HepG2 (cell line): ENCODE results near the gene MYO3B. TPM values are rescaled to one million over a fixed set of nuclear protein-coding genes. Genes with fewer than 3 reads are reported as not detected.
A peak's percentile ranks its signal among the peaks of the same experiment; 100 is the strongest.

Experiments
- ATAC-seq: fragments of 200-7000 bp; cut with Tn5 transposase; 3 replicates; pipeline ENCODE4 v1.9.1; 2020; ENCODE audit warnings: mild to moderate bottlenecking, moderate library complexity
- BruUV-seq: library from RNA; stranded (reverse); fragments of 400-500 nt; replicated peaks from 2 replicates; lab custom pipeline; 2021; lab: Mats Ljungman, UMichigan
- CTCF ChIA-PET: fragments of 300-600 bp; formaldehyde crosslinking; extraction: SDS; loops from one replicate; lab custom pipeline; 2021; ENCODE audit warnings: low total read pairs, inconsistent platforms, low intra/inter-chr PET ratio; lab: Yijun Ruan, JAX
- POLR2A ChIA-PET: fragments of 350-600 bp; sonication (Branson Sonifier 250); formaldehyde crosslinking; loops from one replicate; lab custom pipeline; 2020; ENCODE audit warnings: antibody characterized with exemption, inconsistent platforms; lab: Yijun Ruan, JAX
- DNase-seq: peaks from one replicate; pipeline ENCODE4 v3.0.0-alpha.2; 2015; ENCODE audit warnings: low spot score
- FAIRE-seq: peaks from 3 replicates; lab custom pipeline; 2011; peaks lifted over from hg19 to GRCh38; lab: Jason Lieb, UNC
- H2AFZ ChIP-seq: one replicate; pipeline ENCODE4 v1.6.1; 2011; ENCODE audit warnings: low read length, inconsistent platforms
- H3K27ac ChIP-seq: fragments of 300-600 bp; 3 replicates; pipeline ENCODE4 v1.8.0; 2011; ENCODE audit warnings: mixed run types, mild to moderate bottlenecking, mixed read lengths, low read length, inconsistent platforms; ENCODE audit not compliant: insufficient read depth; ENCODE audit errors: extremely low read length
- H3K27me3 ChIP-seq, 2 experiments: fragments of 200-600 bp in 1 of 2; 2 replicates in 1 of 2; 3 replicates in 1 of 2; pipeline versions ENCODE4 v1.6.0 to v1.8.0; 2011; ENCODE audit warnings: low read length in 2 of 2, mild to moderate bottlenecking in 2 of 2, moderate library complexity in 2 of 2, inconsistent platforms in 1 of 2; ENCODE audit not compliant: insufficient read depth in 2 of 2, control insufficient read depth in 1 of 2
- H3K36me3 ChIP-seq, 2 experiments: fragments of 200-600 bp in 1 of 2; replicated peaks in 1 of 2; 2 replicates in 1 of 2; 3 replicates in 1 of 2; pipeline versions ENCODE4 v1.5.1 to v1.8.0; 2011; ENCODE audit warnings: low read length in 2 of 2, inconsistent platforms in 1 of 2; ENCODE audit not compliant: insufficient read depth in 2 of 2, control insufficient read depth in 1 of 2
- H3K4me1 ChIP-seq: 2 replicates; pipeline ENCODE4 v1.5.1; 2012; ENCODE audit warnings: low read length, inconsistent platforms; ENCODE audit not compliant: insufficient read depth
- H3K4me2 ChIP-seq: 2 replicates; pipeline ENCODE4 v1.6.0; 2011; ENCODE audit warnings: low read depth, low read length, inconsistent platforms
- H3K4me3 ChIP-seq, 3 experiments: fragments of 200-600 bp in 1 of 3; sonication (generic), shearing (Covaris generic) in 1 of 3; replicated peaks in 1 of 3; 2 replicates each; pipeline ENCODE4 v1.5.1; 2011 to 2016; ENCODE audit warnings: low read length in 3 of 3, inconsistent platforms in 2 of 3, low read depth in 2 of 3, mild to moderate bottlenecking in 2 of 3, control low read depth in 1 of 3, mixed read lengths in 1 of 3; ENCODE audit not compliant: insufficient read depth in 1 of 3
- H3K79me2 ChIP-seq: one replicate; pipeline ENCODE4 v1.6.1; 2011; ENCODE audit warnings: low read length, inconsistent platforms; ENCODE audit not compliant: insufficient read depth
- H3K9ac ChIP-seq: 2 replicates; pipeline ENCODE4 v1.6.0; 2011; ENCODE audit warnings: mild to moderate bottlenecking, low read depth, low read length, inconsistent platforms; ENCODE audit not compliant: insufficient read depth
- H3K9me3 ChIP-seq: 2 replicates; pipeline ENCODE4 v1.5.1; 2012; ENCODE audit warnings: mild to moderate bottlenecking, low read length
- H4K20me1 ChIP-seq: 2 replicates; pipeline ENCODE4 v1.6.0; 2011; ENCODE audit warnings: inconsistent platforms, mild to moderate bottlenecking, low read length, moderate library complexity; ENCODE audit not compliant: insufficient read depth
- ELF1 ChIP-seq: sonication (generic); formaldehyde crosslinking; IDR thresholded peaks from 2 replicates; pipeline ENCODE4 v1.4.0; 2020; ENCODE audit warnings: missing genetic modification reagents
- ERF ChIP-seq: IDR thresholded peaks from 2 replicates; pipeline ENCODE4 v1.6.1; 2018; ENCODE audit warnings: missing biosample characterization, missing genetic modification reagents
- GLI4 ChIP-seq: sonication (generic); formaldehyde crosslinking; IDR thresholded peaks from 2 replicates; pipeline ENCODE4 v1.5.1; 2020; ENCODE audit warnings: missing genetic modification reagents, mild to moderate bottlenecking, moderate library complexity, borderline replicate concordance
- IRF2 ChIP-seq: IDR thresholded peaks from 2 replicates; pipeline ENCODE4 v1.6.1; 2018; ENCODE audit warnings: missing genetic modification reagents, missing compliant biosample characterization
- JUNB ChIP-seq: sonication (generic); formaldehyde crosslinking; IDR thresholded peaks from 2 replicates; pipeline ENCODE4 v1.8.0; 2022; ENCODE audit warnings: missing genetic modification reagents, mild to moderate bottlenecking, borderline replicate concordance
- KAT7 ChIP-seq: IDR thresholded peaks from 2 replicates; pipeline ENCODE4 v1.6.1; 2018; ENCODE audit warnings: borderline replicate concordance, missing compliant biosample characterization
- MEF2D ChIP-seq: sonication (generic); formaldehyde crosslinking; IDR thresholded peaks from 2 replicates; pipeline ENCODE4 v1.5.1; 2020; ENCODE audit warnings: mild to moderate bottlenecking, missing genetic modification reagents
- MXI1 ChIP-seq: IDR thresholded peaks from 3 replicates; pipeline ENCODE4 v1.6.1; 2012; ENCODE audit warnings: low read depth, low read length, inconsistent platforms, borderline replicate concordance
- PHF5A ChIP-seq: IDR thresholded peaks from one replicate; pipeline ENCODE4 v1.6.1; 2018; ENCODE audit warnings: low read depth, missing genetic modification reagents; ENCODE audit not compliant: unreplicated experiment
- SALL1 ChIP-seq: sonication (generic); formaldehyde crosslinking; IDR thresholded peaks from 2 replicates; pipeline ENCODE4 v1.8.0; 2022; ENCODE audit warnings: mild to moderate bottlenecking, missing genetic modification reagents
- TEAD3 ChIP-seq: optimal IDR thresholded peaks from 2 replicates; pipeline ENCODE3; 2016; ENCODE audit warnings: borderline replicate concordance
- YEATS4 ChIP-seq: sonication (generic); formaldehyde crosslinking; IDR thresholded peaks from 2 replicates; pipeline ENCODE4 v1.4.0; 2020; ENCODE audit warnings: missing genetic modification reagents, borderline replicate concordance
- ZBED4 ChIP-seq: sonication (generic); formaldehyde crosslinking; IDR thresholded peaks from 2 replicates; pipeline ENCODE4 v1.4.0; 2020; ENCODE audit warnings: missing genetic modification reagents, borderline replicate concordance
- ZBTB38 ChIP-seq: sonication (generic); formaldehyde crosslinking; IDR thresholded peaks from 2 replicates; pipeline ENCODE4 v1.5.1; 2020; ENCODE audit warnings: mild to moderate bottlenecking, missing genetic modification reagents
- ZBTB42 ChIP-seq: sonication (generic); formaldehyde crosslinking; IDR thresholded peaks from 2 replicates; pipeline ENCODE4 v1.5.0; 2020; ENCODE audit warnings: mild to moderate bottlenecking, missing genetic modification reagents
- ZMYM3 ChIP-seq: sonication (generic); formaldehyde crosslinking; IDR thresholded peaks from 2 replicates; pipeline ENCODE4 v1.5.1; 2020; ENCODE audit warnings: mild to moderate bottlenecking, missing genetic modification reagents
- ZNF224 ChIP-seq: sonication (generic); formaldehyde crosslinking; IDR thresholded peaks from 2 replicates; pipeline ENCODE4 v1.5.0; 2020; ENCODE audit warnings: mild to moderate bottlenecking, missing genetic modification reagents
- ZNF430 ChIP-seq: sonication (generic); formaldehyde crosslinking; IDR thresholded peaks from 2 replicates; pipeline ENCODE4 v1.9.0; 2021; ENCODE audit warnings: mild to moderate bottlenecking, missing genetic modification reagents
- ZNF598 ChIP-seq: sonication (generic); formaldehyde crosslinking; IDR thresholded peaks from 2 replicates; pipeline ENCODE4 v1.5.1; 2020; ENCODE audit warnings: mild to moderate bottlenecking, missing genetic modification reagents, borderline replicate concordance
- ZNF75D ChIP-seq: sonication (generic); formaldehyde crosslinking; IDR thresholded peaks from 2 replicates; pipeline ENCODE4 v1.8.1; 2023; ENCODE audit warnings: missing genetic modification reagents, mild to moderate bottlenecking, borderline replicate concordance
- WGBS: methylation state at CpG from one replicate; pipeline ENCODE4 v1.1.6; 2017; ENCODE audit warnings: low lambda C conversion rate; 5-methylcytosine and 5-hydroxymethylcytosine counted together
- in situ Hi-C: cut with HindIII; loops from 2 replicates; pipeline ENCODE4 v1.10.0; 2017; ENCODE audit warnings: low pct_unique_long_range_greater_than_20kb; ENCODE audit not compliant: extremely low pct_ligation_motif_present
- intact Hi-C: fragments of 100-400 bp; cut with micrococcal nuclease; formaldehyde crosslinking; loops from one replicate; pipeline ENCODE4 v1.10.0; 2022; ENCODE audit not compliant: unreplicated experiment
- polyA plus RNA-seq, 8 experiments: library from polyadenylated mRNA; depleted of rRNA in 3 of 8; stranded (reverse) in 7 of 8; unstranded in 1 of 8; fragments of >200 nt; fragmentation: Illumina TruSeq in 4 of 8; extraction: Trizol in 4 of 8; gene quantifications; 2 replicates each; pipeline versions ENCODE4 v1.2.1 to v1.2.3, GENCODE V29; 2011 to 2016; ENCODE audit warnings: low read depth in 4 of 8, missing spikeins in 1 of 8, mixed read lengths in 1 of 8; ENCODE audit not compliant: insufficient read depth in 1 of 8
- total RNA-seq, 5 experiments: library from RNA; depleted of rRNA; stranded (reverse); fragments of >200 nt; fragmentation: Illumina TruSeq; extraction: Trizol; gene quantifications; 2 replicates each; pipeline ENCODE4 v1.2.3, GENCODE V29; 2016; ENCODE audit warnings: low read depth in 1 of 5
- TF ChIP-seq, protein P1 (sequence below): IDR thresholded peaks from 2 replicates; pipeline ENCODE4 v1.6.1; 2016

Gene MYO3B
- total and polyA plus RNA-seq, 2 of the 13 experiments (the other 11 are each of a cell fraction or from before 2014, with no cell fraction given) = 0.01 TPM; not detected in 1

DNA sequence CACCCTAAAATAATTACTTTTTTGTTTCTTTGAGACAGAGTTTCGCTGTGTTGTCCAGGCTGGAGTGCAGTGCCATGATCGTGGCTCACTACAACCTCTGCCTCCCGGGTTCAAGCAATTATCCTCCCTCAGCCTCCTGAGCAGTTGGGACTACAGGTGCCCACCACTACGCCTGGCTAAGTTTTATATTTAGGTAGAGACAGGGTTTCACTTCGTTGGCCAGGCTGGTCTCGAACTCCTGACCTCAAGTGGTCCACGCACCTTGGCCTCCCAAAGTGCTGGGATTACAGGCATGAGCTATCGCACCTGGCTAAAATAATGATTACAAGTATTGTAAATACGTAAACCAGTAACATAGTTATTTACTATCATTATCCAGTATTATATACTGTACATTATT is 279.8 kb downstream of the MYO3B start:
- ATAC-seq (no peak), FAIRE-seq (no peak), DNase-seq (no peak)
- Histone ChIP-seq H3K9ac (no peak overlapping the region), H3K27ac (peak overlapping the region; percentile 84), H3K79me2 (no peaks in the 10 kb centered on the region), H3K9me3 (no peaks in the 10 kb centered on the region), H4K20me1 (no peaks in the 10 kb centered on the region), H3K4me1 (peaks cover 76% of the 10 kb centered on the region), H3K4me2 (no peak overlapping the region), H3K36me3 (no peaks in the 10 kb centered on the region), H3K4me3 (no peak overlapping the region), H3K27me3 (no peaks in the 10 kb centered on the region), H2AFZ (no peak overlapping the region)
- intact Hi-C loops (no loop called here), in situ Hi-C loops (loop anchor here (5.0 kb wide), 1 partner anchor 255 kb away; no protein-coding TSS in a partner anchor)
- CTCF ChIA-PET = no interaction called here
- WGBS = 98% methylated on average over 9 of the region's 9 CpGs
- peak; percentile 50; the same call in 1 of the 2 replicates for TF ChIP-seq ZMYM3 (CRISPR knock-in tag)
- TF ChIP-seq YEATS4 (CRISPR knock-in tag) = no peak
- no peak for TF ChIP-seq ZBTB42 (CRISPR knock-in tag)
- TF ChIP-seq ZNF430 (CRISPR knock-in tag) = no peak
- no peak for TF ChIP-seq JUNB (CRISPR knock-in tag)
- TF ChIP-seq ELF1 = no peak
- TF ChIP-seq GLI4 (CRISPR knock-in tag) = 0 out of 2 replicates have a peak, but pooled peaks have one; percentile 37
- peak; percentile 18; the same call in 1 of the 2 replicates for TF ChIP-seq SALL1 (CRISPR knock-in tag)
- peak; percentile 22 for TF ChIP-seq PHF5A (CRISPR knock-in tag)
- TF ChIP-seq ZNF598 (CRISPR knock-in tag) = peak; percentile 60; the same call in 1 of the 2 replicates
- 0 out of 2 replicates have a peak, but pooled peaks have one; percentile 34 for TF ChIP-seq MEF2D (CRISPR knock-in tag)
- no peak for TF ChIP-seq ZNF75D (CRISPR knock-in tag)
- TF ChIP-seq, protein P1, sequence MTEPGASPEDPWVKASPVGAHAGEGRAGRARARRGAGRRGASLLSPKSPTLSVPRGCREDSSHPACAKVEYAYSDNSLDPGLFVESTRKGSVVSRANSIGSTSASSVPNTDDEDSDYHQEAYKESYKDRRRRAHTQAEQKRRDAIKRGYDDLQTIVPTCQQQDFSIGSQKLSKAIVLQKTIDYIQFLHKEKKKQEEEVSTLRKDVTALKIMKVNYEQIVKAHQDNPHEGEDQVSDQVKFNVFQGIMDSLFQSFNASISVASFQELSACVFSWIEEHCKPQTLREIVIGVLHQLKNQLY (CRISPR knock-in tag) = no peak
- TF ChIP-seq ZNF224 (CRISPR knock-in tag) = no peak
- no peak for TF ChIP-seq KAT7 (CRISPR knock-in tag)
- TF ChIP-seq TEAD3 = peak; percentile 14
- peak; percentile 28; the same call in 1 of the 2 replicates for TF ChIP-seq ZBTB38 (CRISPR knock-in tag)
- TF ChIP-seq ZBED4 = no peak
- TF ChIP-seq ERF (CRISPR knock-in tag) = 0 out of 2 replicates have a peak, but pooled peaks have one; percentile 35
- peak; percentile 25; the same call in 1 of the 2 replicates for TF ChIP-seq IRF2 (CRISPR knock-in tag)
- TF ChIP-seq MXI1 = no peak
- no TSS peak for BruUV-seq
- POLR2A ChIA-PET = interaction anchor here (1.4 to 2.1 kb wide), 2 partner anchors 254 to 258 kb away, joined by 4 to 8 read pairs; partner anchors contain the start of gene SP5
